Sigmoid colon (tissue), 4 donors: ENCODE data around the gene MMP28.

Experiments
- CTCF ChIP-seq, 4 experiments: fragments of 450-650 bp in 3 of 4; fragments of 200-600 bp in 1 of 4; IDR thresholded peaks; one replicate each; pipeline ENCODE4 v1.5.1; 2016 to 2019; ENCODE audit warnings: antibody characterized with exemption in 4 of 4, mild to moderate bottlenecking in 3 of 4, moderate library complexity in 2 of 4
- EP300 ChIP-seq, 4 donors: sonication (generic); formaldehyde crosslinking; IDR thresholded peaks; one replicate each; pipeline ENCODE4 v1.6.1; 2017; ENCODE audit warnings: antibody characterized with exemption in 4 of 4
- POLR2A ChIP-seq, 2 donors: fragments of 450-650 bp; IDR thresholded peaks; one replicate each; pipeline ENCODE4 v1.6.1; 2016; ENCODE audit warnings: antibody characterized with exemption in 2 of 2, mild to moderate bottlenecking in 2 of 2, moderate library complexity in 2 of 2
- POLR2AphosphoS5 ChIP-seq, 4 donors: sonication (generic); formaldehyde crosslinking; IDR thresholded peaks; one replicate each; pipeline ENCODE4 v1.6.1; 2017; ENCODE audit warnings: antibody characterized with exemption in 4 of 4

- TF ChIP-seq CTCF (IDR thresholded peaks at IDR 0.05) (no peak), POLR2AphosphoS5 (IDR thresholded peaks at IDR 0.05) (no peak), EP300 (IDR thresholded peaks at IDR 0.05) (no peak), POLR2A (IDR thresholded peaks at IDR 0.05) (no peak)
These were observed 79.3 kb downstream of the MMP28 start for GRCh38 chr17:35716173-35716572.
